HepG2 (cell line): ENCODE results near the gene RHOT2. TPM values are rescaled to one million over a fixed set of nuclear protein-coding genes. Genes with fewer than 3 reads are reported as not detected.

ENCODE experiments used
- ATAC-seq: fragments of 200-7000 bp; cut with Tn5 transposase; 3 replicates; pipeline ENCODE4 v1.9.1; 2020; ENCODE audit warnings: mild to moderate bottlenecking, moderate library complexity
- BruUV-seq: library from RNA; stranded (reverse); fragments of 400-500 nt; replicated peaks from 2 replicates; lab custom pipeline; 2021; lab: Mats Ljungman, UMichigan
- CTCF ChIA-PET: fragments of 300-600 bp; formaldehyde crosslinking; extraction: SDS; loops from one replicate; lab custom pipeline; 2021; ENCODE audit warnings: low total read pairs, inconsistent platforms, low intra/inter-chr PET ratio; lab: Yijun Ruan, JAX
- POLR2A ChIA-PET: fragments of 350-600 bp; sonication (Branson Sonifier 250); formaldehyde crosslinking; loops from one replicate; lab custom pipeline; 2020; ENCODE audit warnings: antibody characterized with exemption, inconsistent platforms; lab: Yijun Ruan, JAX
- DNase-seq: peaks from one replicate; pipeline ENCODE4 v3.0.0-alpha.2; 2015; ENCODE audit warnings: low spot score
- FAIRE-seq: peaks from 3 replicates; lab custom pipeline; 2011; peaks lifted over from hg19 to GRCh38; lab: Jason Lieb, UNC
- H2AFZ ChIP-seq: one replicate; pipeline ENCODE4 v1.6.1; 2011; ENCODE audit warnings: low read length, inconsistent platforms
- H3K27ac ChIP-seq: fragments of 300-600 bp; 3 replicates; pipeline ENCODE4 v1.8.0; 2011; ENCODE audit warnings: mixed run types, mild to moderate bottlenecking, mixed read lengths, low read length, inconsistent platforms; ENCODE audit not compliant: insufficient read depth; ENCODE audit errors: extremely low read length
- H3K27me3 ChIP-seq, 2 experiments: fragments of 200-600 bp in 1 of 2; 2 replicates in 1 of 2; 3 replicates in 1 of 2; pipeline versions ENCODE4 v1.6.0 to v1.8.0; 2011; ENCODE audit warnings: low read length in 2 of 2, mild to moderate bottlenecking in 2 of 2, moderate library complexity in 2 of 2, inconsistent platforms in 1 of 2; ENCODE audit not compliant: insufficient read depth in 2 of 2, control insufficient read depth in 1 of 2
- H3K36me3 ChIP-seq, 2 experiments: fragments of 200-600 bp in 1 of 2; replicated peaks in 1 of 2; 2 replicates in 1 of 2; 3 replicates in 1 of 2; pipeline versions ENCODE4 v1.5.1 to v1.8.0; 2011; ENCODE audit warnings: low read length in 2 of 2, inconsistent platforms in 1 of 2; ENCODE audit not compliant: insufficient read depth in 2 of 2, control insufficient read depth in 1 of 2
- H3K4me1 ChIP-seq: 2 replicates; pipeline ENCODE4 v1.5.1; 2012; ENCODE audit warnings: low read length, inconsistent platforms; ENCODE audit not compliant: insufficient read depth
- H3K4me2 ChIP-seq: 2 replicates; pipeline ENCODE4 v1.6.0; 2011; ENCODE audit warnings: low read depth, low read length, inconsistent platforms
- H3K4me3 ChIP-seq, 3 experiments: fragments of 200-600 bp in 1 of 3; sonication (generic), shearing (Covaris generic) in 1 of 3; replicated peaks in 1 of 3; 2 replicates each; pipeline ENCODE4 v1.5.1; 2011 to 2016; ENCODE audit warnings: low read length in 3 of 3, inconsistent platforms in 2 of 3, low read depth in 2 of 3, mild to moderate bottlenecking in 2 of 3, control low read depth in 1 of 3, mixed read lengths in 1 of 3; ENCODE audit not compliant: insufficient read depth in 1 of 3
- H3K79me2 ChIP-seq: one replicate; pipeline ENCODE4 v1.6.1; 2011; ENCODE audit warnings: low read length, inconsistent platforms; ENCODE audit not compliant: insufficient read depth
- H3K9ac ChIP-seq: 2 replicates; pipeline ENCODE4 v1.6.0; 2011; ENCODE audit warnings: mild to moderate bottlenecking, low read depth, low read length, inconsistent platforms; ENCODE audit not compliant: insufficient read depth
- H3K9me3 ChIP-seq: 2 replicates; pipeline ENCODE4 v1.5.1; 2012; ENCODE audit warnings: mild to moderate bottlenecking, low read length
- H4K20me1 ChIP-seq: 2 replicates; pipeline ENCODE4 v1.6.0; 2011; ENCODE audit warnings: inconsistent platforms, mild to moderate bottlenecking, low read length, moderate library complexity; ENCODE audit not compliant: insufficient read depth
- ATF1 ChIP-seq: IDR thresholded peaks from 2 replicates; pipeline ENCODE4 v1.6.1; 2016; ENCODE audit warnings: mild to moderate bottlenecking, control low read depth
- BRD4 ChIP-seq: sonication (generic); formaldehyde crosslinking; IDR thresholded peaks from 2 replicates; pipeline ENCODE4 v1.4.0; 2020; ENCODE audit warnings: missing genetic modification reagents
- FLYWCH1 ChIP-seq: sonication (generic); formaldehyde crosslinking; IDR thresholded peaks from 2 replicates; pipeline ENCODE4 v1.8.1; 2023; ENCODE audit warnings: mild to moderate bottlenecking, missing genetic modification reagents
- GTF2F1 ChIP-seq: fragments of 150-350 bp; IDR thresholded peaks from 2 replicates; pipeline ENCODE4 v1.6.1; 2014; ENCODE audit warnings: low read length
- MAF1 ChIP-seq: sonication (generic); formaldehyde crosslinking; IDR thresholded peaks from 2 replicates; pipeline ENCODE4 v1.5.0; 2020; ENCODE audit warnings: missing genetic modification reagents, borderline replicate concordance
- RBM22 ChIP-seq: fragments of 200-400 bp; formaldehyde crosslinking; optimal IDR thresholded peaks from 2 replicates; pipeline ENCODE3; 2017; ENCODE audit warnings: mild to moderate bottlenecking, low read length, moderate library complexity
- TCF12 ChIP-seq, 2 experiments: fragments of 450-650 bp in 1 of 2; sonication (generic) in 1 of 2; formaldehyde crosslinking in 1 of 2; IDR thresholded peaks; 2 replicates each; pipeline versions ENCODE4 v1.6.1 to v1.8.0; 2017 to 2022; ENCODE audit warnings: antibody characterized with exemption in 1 of 2, mild to moderate bottlenecking in 1 of 2, missing genetic modification reagents in 1 of 2, moderate library complexity in 1 of 2
- ZNF207 ChIP-seq: fragments of 450-650 bp; IDR thresholded peaks from 2 replicates; pipeline ENCODE4 v1.6.1; 2016; ENCODE audit warnings: antibody characterized with exemption, borderline replicate concordance
- ZNF224 ChIP-seq: sonication (generic); formaldehyde crosslinking; IDR thresholded peaks from 2 replicates; pipeline ENCODE4 v1.5.0; 2020; ENCODE audit warnings: mild to moderate bottlenecking, missing genetic modification reagents
- ZNF34 ChIP-seq: sonication (generic); formaldehyde crosslinking; IDR thresholded peaks from 2 replicates; pipeline ENCODE4 v1.4.0; 2020; ENCODE audit warnings: mild to moderate bottlenecking, missing genetic modification reagents, borderline replicate concordance
- ZNF431 ChIP-seq: sonication (generic); formaldehyde crosslinking; IDR thresholded peaks from 2 replicates; pipeline ENCODE4 v1.9.0; 2022; ENCODE audit warnings: missing genetic modification reagents, low read depth, mild to moderate bottlenecking, borderline replicate concordance
- WGBS: methylation state at CpG from one replicate; pipeline ENCODE4 v1.1.6; 2017; ENCODE audit warnings: low lambda C conversion rate; 5-methylcytosine and 5-hydroxymethylcytosine counted together
- in situ Hi-C: cut with HindIII; loops from 2 replicates; pipeline ENCODE4 v1.10.0; 2017; ENCODE audit warnings: low pct_unique_long_range_greater_than_20kb; ENCODE audit not compliant: extremely low pct_ligation_motif_present
- intact Hi-C: fragments of 100-400 bp; cut with micrococcal nuclease; formaldehyde crosslinking; loops from one replicate; pipeline ENCODE4 v1.10.0; 2022; ENCODE audit not compliant: unreplicated experiment
- polyA plus RNA-seq, 8 experiments: library from polyadenylated mRNA; depleted of rRNA in 3 of 8; stranded (reverse) in 7 of 8; unstranded in 1 of 8; fragments of >200 nt; fragmentation: Illumina TruSeq in 4 of 8; extraction: Trizol in 4 of 8; gene quantifications; 2 replicates each; pipeline versions ENCODE4 v1.2.1 to v1.2.3, GENCODE V29; 2011 to 2016; ENCODE audit warnings: low read depth in 4 of 8, missing spikeins in 1 of 8, mixed read lengths in 1 of 8; ENCODE audit not compliant: insufficient read depth in 1 of 8
- total RNA-seq, 5 experiments: library from RNA; depleted of rRNA; stranded (reverse); fragments of >200 nt; fragmentation: Illumina TruSeq; extraction: Trizol; gene quantifications; 2 replicates each; pipeline ENCODE4 v1.2.3, GENCODE V29; 2016; ENCODE audit warnings: low read depth in 1 of 5
- TF ChIP-seq, protein P1 (sequence below): sonication (generic); formaldehyde crosslinking; IDR thresholded peaks from 2 replicates; pipeline ENCODE4 v1.4.0; 2020; ENCODE audit warnings: mild to moderate bottlenecking, missing genetic modification reagents, borderline replicate concordance
- TF ChIP-seq, protein P2 (sequence below): sonication (generic); formaldehyde crosslinking; IDR thresholded peaks from 2 replicates; pipeline ENCODE4 v1.4.0; 2020; ENCODE audit warnings: missing genetic modification reagents
- TF ChIP-seq, protein P3 (sequence below): sonication (generic); formaldehyde crosslinking; IDR thresholded peaks from 2 replicates; pipeline ENCODE4 v1.4.0; 2020; ENCODE audit warnings: mild to moderate bottlenecking, missing genetic modification reagents, borderline replicate concordance

Gene RHOT2
- total and polyA plus RNA-seq, 2 of the 13 experiments (the other 11 are each of a cell fraction or from before 2014, with no cell fraction given), result 63.6 to 76.9 TPM

DNA sequence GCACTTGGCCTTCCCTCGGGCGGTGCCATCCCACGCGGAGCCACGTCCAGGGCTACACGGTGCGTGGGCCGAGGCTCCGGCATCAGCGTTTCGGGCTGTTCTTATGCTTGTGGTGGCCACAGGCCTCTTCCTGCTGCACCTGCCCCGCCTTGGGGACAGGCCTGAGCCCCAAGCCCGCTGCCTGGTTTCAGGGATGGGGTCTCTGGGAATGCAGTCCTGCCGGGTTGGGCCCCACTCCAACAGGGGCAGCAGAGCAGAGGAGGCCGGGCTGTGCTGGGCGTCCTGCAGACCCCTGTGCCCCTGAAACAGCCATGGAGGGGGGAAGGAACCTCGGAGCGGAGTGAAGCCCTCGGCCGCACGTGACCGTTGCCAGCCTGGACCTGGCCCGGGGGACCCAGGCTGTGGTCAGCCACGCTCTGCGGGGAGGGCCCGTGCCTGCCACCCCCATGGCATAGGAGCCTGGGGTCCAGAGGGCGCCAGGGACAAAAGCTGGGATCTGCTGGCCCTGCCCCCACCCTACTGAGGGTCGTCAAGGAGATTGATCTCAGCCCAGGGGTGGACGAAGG lies 37.6 kb upstream of the RHOT2 start (continued):
- TF ChIP-seq, protein P1, sequence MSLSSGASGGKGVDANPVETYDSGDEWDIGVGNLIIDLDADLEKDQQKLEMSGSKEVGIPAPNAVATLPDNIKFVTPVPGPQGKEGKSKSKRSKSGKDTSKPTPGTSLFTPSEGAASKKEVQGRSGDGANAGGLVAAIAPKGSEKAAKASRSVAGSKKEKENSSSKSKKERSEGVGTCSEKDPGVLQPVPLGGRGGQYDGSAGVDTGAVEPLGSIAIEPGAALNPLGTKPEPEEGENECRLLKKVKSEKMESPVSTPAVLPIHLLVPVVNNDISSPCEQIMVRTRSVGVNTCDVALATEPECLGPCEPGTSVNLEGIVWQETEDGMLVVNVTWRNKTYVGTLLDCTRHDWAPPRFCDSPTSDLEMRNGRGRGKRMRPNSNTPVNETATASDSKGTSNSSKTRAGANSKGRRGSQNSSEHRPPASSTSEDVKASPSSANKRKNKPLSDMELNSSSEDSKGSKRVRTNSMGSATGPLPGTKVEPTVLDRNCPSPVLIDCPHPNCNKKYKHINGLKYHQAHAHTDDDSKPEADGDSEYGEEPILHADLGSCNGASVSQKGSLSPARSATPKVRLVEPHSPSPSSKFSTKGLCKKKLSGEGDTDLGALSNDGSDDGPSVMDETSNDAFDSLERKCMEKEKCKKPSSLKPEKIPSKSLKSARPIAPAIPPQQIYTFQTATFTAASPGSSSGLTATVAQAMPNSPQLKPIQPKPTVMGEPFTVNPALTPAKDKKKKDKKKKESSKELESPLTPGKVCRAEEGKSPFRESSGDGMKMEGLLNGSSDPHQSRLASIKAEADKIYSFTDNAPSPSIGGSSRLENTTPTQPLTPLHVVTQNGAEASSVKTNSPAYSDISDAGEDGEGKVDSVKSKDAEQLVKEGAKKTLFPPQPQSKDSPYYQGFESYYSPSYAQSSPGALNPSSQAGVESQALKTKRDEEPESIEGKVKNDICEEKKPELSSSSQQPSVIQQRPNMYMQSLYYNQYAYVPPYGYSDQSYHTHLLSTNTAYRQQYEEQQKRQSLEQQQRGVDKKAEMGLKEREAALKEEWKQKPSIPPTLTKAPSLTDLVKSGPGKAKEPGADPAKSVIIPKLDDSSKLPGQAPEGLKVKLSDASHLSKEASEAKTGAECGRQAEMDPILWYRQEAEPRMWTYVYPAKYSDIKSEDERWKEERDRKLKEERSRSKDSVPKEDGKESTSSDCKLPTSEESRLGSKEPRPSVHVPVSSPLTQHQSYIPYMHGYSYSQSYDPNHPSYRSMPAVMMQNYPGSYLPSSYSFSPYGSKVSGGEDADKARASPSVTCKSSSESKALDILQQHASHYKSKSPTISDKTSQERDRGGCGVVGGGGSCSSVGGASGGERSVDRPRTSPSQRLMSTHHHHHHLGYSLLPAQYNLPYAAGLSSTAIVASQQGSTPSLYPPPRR (CRISPR knock-in tag), result peak; percentile 51; the same call in 1 of the 2 replicates
- TF ChIP-seq, protein P2, sequence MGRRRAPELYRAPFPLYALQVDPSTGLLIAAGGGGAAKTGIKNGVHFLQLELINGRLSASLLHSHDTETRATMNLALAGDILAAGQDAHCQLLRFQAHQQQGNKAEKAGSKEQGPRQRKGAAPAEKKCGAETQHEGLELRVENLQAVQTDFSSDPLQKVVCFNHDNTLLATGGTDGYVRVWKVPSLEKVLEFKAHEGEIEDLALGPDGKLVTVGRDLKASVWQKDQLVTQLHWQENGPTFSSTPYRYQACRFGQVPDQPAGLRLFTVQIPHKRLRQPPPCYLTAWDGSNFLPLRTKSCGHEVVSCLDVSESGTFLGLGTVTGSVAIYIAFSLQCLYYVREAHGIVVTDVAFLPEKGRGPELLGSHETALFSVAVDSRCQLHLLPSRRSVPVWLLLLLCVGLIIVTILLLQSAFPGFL (CRISPR knock-in tag), result no peak
- peak; percentile 72; the same call in 1 of the 2 replicates for TF ChIP-seq BRD4 (CRISPR knock-in tag)

DNA sequence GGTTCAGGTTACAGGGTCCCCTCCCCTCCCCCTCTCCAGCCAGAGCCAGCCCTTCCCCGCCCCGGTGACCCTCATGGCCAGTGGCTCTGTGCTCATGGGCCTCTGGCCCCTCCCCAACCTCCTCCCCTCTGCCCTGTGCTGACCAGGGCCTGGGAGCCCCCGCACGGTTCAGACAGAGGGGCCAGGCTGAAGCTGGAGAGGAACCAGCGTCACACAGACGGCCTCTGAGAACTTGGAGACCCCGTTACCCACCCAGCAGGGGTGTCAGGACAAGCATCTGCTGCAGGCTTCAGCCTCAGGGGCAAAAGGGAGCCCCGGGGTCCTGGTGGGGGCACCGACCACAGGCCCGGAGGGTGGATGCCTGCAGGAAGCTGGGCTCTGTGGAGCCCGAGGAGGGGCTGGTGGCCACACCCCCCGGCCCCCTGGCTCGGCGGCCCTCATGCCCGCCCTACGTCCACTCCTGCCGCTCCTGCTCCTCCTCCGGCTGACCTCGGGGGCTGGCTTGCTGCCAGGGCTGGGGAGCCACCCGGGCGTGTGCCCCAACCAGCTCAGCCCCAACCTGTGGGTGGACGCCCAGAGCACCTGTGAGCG lies 37.0 kb upstream of the RHOT2 start, which contains the start of gene WFIKKN1:
Gene WFIKKN1, plus strand, starts transcription at position 171 of the 591 bp plus-strand sequence. Its CDS starts 269 bp downstream, at position 440.
- POLR2A ChIA-PET, result interaction anchor here (1.0 to 1.5 kb wide), 2 partner anchors 17 to 43 kb away, joined by 3 to 5 read pairs; no protein-coding TSS in a partner anchor
- CTCF ChIA-PET, result no interaction called here
- H3K9ac ChIP-seq, result peak within 1 kb of the TSS; percentile 67
- BruUV-seq, result no TSS peak
- FAIRE-seq (peak; percentile 72), ATAC-seq (peak; percentile 74), DNase-seq (peak; percentile 59)
- H3K27ac ChIP-seq, result peak within 1 kb of the TSS; percentile 71
- H3K9me3 ChIP-seq, result no peaks in the 10 kb centered on the region
- no peak within 1 kb of the TSS for H2AFZ ChIP-seq
- H3K36me3 ChIP-seq, result peaks cover 4% of the 10 kb centered on the region in 2 experiments; a peak in 2 of 5 replicates
- H3K4me2 ChIP-seq, result peak within 1 kb of the TSS; percentile 95
- intact Hi-C loops (no loop called here), in situ Hi-C loops (no loop called here)
- H4K20me1 ChIP-seq, result no peaks in the 10 kb centered on the region
- H3K27me3 ChIP-seq, result no peaks in the 10 kb centered on the region
- H3K4me3 ChIP-seq, result peak within 1 kb of the TSS; percentile 58 to 74 (median 63)
- peaks cover 6% of the 10 kb centered on the region for H3K79me2 ChIP-seq
- H3K4me1 ChIP-seq, result peaks cover 31% of the 10 kb centered on the region
- 5% methylated on average over 5 of the region's 23 CpGs for WGBS
- TF ChIP-seq GTF2F1 (no peak), FLYWCH1 (CRISPR knock-in tag) (no peak), TCF12 (IDR thresholded peaks at IDR 0.05) (no peak), TCF12 (CRISPR knock-in tag; IDR thresholded peaks at IDR 0.05) (no peak), ZNF34 (CRISPR knock-in tag) (0 out of 2 replicates have a peak, but pooled peaks have one; percentile 33), RBM22 (peak; percentile 8), ATF1 (no peak), MAF1 (CRISPR knock-in tag) (no peak), ZNF224 (CRISPR knock-in tag) (0 out of 2 replicates have a peak, but pooled peaks have one; percentile 35), ZNF207 (no peak), ZNF431 (no peak)
- TF ChIP-seq, protein P3, sequence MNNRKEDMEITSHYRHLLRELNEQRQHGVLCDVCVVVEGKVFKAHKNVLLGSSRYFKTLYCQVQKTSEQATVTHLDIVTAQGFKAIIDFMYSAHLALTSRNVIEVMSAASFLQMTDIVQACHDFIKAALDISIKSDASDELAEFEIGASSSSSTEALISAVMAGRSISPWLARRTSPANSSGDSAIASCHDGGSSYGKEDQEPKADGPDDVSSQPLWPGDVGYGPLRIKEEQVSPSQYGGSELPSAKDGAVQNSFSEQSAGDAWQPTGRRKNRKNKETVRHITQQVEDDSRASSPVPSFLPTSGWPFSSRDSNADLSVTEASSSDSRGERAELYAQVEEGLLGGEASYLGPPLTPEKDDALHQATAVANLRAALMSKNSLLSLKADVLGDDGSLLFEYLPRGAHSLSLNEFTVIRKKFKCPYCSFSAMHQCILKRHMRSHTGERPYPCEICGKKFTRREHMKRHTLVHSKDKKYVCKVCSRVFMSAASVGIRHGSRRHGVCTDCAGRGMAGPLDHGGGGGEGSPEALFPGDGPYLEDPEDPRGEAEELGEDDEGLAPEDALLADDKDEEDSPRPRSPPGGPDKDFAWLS (CRISPR knock-in tag), result peak; percentile 83; the same call in 1 of the 2 replicates
